HG02678 (cell line): ENCODE measurements around the gene ZZZ3.
"Not testable (repeated sequence)": the region's sequence is repeated elsewhere in the genome, so short reads cannot be mapped to it uniquely, and the experiment has no call there.

Source experiments
- ATAC-seq: cut with Tn5 transposase; IDR thresholded peaks from one replicate; pipeline ENCODE4 v1.9.1; 2021; ENCODE audit warnings: mild to moderate bottlenecking, moderate library complexity; ENCODE audit not compliant: unreplicated experiment

Gene ZZZ3

DNA sequence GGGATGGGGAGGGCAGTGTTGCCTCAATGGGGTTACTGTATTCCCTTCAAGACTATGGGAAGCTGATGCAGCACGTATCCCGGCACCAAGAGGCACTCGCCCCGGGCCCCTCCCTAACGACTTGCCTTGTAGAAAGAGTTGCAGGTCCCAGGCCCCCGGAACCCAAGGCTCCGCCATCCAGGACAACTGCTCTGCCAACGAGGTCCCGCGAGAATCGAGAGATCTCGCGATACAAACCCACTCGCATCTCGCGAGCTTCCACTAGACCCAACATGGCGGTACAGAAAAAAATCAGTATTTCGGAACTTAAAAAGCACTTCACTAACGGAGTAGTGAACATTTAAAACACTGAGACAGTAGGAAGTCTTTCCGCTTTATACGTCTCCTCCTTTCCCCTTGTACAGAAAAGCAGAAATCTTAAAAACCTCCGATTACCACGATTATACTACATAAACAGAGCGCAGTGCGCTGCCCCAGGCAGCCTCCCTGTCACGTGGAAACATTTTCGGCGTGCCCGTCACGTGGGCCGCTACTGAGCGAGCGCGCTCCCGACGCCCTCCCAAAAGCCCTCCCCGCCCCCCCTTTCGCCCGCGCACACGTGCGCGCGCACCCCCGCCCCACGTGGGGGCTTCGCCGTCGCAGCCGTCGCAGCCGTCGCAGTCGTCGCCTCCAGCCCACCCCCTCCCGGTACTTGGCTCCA, at the start of gene ZZZ3:
Gene ZZZ3 (minus strand): TSS at position 199 of the 700 bp plus-strand sequence. CDS start 49,304 bp downstream, outside the sequence.
- peak; percentile 69 for ATAC-seq

DNA sequence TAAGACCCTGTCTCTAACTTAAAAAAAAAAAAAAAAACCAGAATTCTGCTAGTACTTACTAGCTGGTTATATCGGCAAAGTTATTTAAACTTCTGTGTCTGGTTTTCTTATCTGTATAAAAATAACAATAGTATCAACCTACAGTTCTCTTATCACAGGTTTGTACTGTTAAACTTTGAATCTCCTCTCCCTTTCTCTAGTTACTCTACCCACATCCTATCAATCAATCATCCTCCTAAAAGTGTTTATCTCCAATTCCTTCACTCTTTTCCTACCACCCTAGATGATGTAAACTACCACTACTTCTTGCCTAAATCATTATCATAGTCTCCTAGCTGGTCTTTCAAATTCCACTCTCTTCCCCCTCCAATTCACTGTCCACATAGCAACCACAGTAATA, 49.6 kb upstream of the ZZZ3 start:
- no peak for ATAC-seq

DNA sequence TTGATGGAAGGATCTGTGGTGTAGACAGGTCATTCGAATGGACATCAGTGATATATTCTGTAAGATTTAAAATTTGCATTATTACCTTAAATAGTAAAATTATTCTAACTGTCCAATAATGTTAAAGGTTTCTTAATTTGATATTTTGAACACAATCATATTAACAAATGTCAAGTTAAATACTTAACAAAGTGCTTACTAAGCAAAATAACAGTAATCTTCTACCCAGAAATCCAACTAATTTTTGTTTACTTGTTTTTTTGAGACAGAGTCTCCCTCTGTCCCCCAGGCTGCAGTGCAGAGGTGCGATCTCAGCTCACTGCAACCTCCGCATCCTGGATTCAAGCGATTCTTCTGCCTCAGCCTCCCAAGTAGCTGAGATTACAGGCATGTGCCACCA, 43.2 kb upstream of the ZZZ3 start:
- ATAC-seq = no peak

DNA sequence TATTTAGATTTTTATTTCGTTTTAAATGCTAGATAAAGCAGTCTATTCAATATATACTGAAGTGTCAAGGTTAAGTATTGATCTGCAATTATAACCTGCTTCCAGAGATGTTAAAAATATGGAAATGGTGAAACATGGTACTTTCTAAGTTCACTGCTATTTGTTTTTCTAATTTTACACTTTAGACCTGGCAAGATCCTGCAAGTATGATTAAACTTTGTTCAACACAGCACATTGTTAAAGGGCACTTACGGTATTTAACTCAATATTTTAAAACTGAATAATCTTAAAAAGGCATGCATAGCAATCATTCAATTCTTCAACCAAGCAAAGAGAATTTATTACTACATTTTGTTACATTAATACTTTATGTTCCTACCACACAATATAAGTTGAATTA, 35.7 kb upstream of the ZZZ3 start:
- no peak for ATAC-seq

DNA sequence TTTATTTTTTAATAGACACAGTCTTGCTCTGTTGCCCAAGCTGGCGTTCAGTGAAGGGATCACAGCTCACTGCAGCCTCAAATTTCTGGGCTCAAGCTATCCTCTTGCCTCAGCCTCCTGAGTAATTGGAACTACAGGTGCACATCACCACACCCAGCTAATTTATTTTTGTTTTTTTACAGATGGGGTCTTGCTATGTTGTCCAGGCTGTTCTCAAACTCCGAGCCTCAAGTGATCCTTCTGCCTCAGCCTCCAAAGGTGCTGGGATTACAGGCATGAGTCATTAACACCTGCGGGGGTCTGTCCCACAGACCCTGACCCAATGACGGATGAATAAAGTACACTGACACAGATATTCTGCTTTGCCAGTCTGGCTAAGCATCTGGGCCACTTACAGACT, 33.6 kb upstream of the ZZZ3 start:
- ATAC-seq = no peak

DNA sequence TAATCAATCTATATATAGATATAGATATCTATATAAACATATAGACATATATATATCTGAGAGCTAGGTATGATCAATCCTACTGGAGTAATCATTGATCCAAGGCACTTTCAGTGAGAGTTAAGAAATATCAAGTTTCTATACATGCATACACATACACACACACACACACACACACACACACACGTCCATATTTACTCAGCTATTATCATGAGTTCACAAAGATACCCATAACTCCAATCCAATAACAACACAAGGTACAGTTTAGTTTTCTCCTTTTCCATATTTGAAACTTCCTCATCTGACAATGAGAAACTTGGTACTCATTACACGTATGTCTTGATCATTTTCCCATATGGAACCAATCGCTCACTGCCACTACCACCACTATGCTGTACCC, 27.3 kb upstream of the ZZZ3 start:
- no peak for ATAC-seq

DNA sequence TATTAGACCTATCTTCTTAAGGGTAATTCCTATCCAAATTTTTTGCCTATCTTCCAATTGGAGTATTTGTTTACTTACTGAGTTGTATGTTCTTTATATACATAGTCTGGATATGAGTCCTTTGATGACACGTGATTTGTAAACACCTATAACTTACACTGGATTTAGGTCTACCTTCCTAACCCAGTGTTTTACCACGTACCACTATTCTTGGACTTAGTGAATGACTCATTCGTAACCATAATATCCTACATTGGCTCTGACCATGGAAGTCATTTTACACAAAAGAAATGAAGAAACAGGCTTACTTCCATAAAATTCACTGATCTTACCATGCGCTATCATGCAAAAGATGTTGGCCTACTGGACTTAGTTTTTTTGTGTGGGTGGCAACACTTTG, 23.9 kb upstream of the ZZZ3 start:
- no peak for ATAC-seq

DNA sequence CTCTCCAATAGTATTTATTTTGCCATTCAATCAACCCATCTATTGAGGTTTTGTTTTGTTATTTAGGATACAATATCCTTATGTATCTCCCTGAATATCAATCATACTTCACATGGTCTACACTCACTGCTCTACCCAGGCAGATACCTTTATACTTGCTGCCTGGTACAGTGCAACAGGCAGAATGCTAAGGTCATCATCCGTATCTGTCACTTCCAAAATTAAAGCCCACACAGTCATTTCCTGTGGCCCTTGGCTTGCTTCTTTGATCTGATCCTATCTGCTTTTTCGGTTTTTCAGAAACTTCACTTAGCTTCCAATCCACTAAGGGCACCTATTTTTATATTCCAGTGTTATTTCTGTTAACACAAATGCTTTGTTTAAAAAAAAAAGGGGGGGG, 22.3 kb upstream of the ZZZ3 start:
- no peak for ATAC-seq

DNA sequence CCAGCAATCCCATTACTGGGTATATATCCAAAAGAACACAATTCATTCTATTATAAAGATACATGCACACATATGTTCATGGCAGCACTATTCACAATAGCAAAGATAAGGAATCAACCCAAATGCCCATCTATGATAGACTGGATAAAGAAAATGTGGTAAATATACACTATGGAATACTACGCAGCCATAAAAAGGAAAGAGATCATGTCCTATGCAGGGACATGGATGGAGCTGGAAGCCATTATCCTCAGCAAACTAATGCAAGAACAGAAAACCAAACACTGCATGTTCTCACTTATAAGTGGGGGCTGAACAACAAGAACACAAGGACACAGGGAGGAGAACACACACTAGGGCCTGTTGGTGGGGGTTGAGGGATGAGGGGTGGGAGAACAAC, 17.2 kb upstream of the ZZZ3 start:
- not testable (repeated sequence) for ATAC-seq

DNA sequence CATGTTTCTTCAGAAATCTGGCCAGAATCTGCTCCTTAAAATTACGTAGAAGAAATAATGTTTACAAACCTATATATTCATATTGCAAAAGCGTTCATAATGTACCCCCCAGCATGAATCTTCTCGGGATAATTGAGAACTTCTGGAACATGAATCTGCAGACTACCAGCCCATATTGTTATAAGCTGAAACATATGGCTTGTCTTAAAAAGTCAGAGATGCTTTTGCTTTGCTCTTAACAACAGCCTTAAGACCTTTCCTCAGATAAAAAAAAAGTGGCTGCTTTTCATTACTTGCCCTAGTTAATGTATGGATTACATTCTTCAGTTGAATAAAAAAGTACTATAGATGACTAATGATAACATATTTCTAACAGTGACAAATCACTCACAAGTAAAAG, 15.0 kb upstream of the ZZZ3 start:
- no peak for ATAC-seq

DNA sequence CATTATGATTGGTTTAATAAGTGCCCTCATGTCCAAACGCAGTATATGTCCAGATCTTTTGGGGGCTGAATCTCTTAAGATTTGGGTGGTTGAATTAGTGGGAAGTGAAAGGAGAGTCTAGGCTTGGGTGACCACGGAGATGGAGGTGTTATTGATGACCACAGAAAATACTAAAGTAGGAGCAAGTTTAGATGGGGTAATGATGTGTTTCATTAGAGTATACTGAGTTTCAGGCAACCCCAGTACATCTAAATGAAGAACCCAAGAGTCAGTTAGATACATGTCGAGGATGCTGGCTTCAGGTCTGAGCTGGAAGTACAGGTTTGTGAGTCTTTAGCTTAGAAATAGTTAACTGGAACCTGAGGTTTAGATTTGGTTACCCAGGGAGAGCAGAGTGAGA, 6.5 kb upstream of the ZZZ3 start:
- no peak for ATAC-seq

DNA sequence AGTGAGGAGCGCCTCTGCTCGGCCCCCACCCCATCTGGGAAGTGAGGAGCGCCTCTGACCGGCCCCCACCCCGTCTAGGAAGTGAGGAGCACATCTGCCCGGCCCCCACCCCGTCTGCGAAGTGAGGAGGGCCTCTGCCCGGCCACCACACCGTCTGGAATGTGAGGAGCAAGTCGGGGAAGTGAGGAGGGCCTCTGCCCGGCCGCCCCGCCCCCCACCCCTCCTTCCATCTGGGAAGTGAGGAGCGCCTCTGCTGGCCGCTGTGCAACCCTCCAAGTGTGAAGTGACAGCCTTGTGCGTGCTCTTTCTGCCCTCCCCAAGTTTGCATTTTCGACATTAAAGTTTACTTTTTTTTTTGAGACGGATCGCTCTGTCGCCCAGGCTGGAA, 5.1 kb upstream of the ZZZ3 start:
- no peak for ATAC-seq

DNA sequence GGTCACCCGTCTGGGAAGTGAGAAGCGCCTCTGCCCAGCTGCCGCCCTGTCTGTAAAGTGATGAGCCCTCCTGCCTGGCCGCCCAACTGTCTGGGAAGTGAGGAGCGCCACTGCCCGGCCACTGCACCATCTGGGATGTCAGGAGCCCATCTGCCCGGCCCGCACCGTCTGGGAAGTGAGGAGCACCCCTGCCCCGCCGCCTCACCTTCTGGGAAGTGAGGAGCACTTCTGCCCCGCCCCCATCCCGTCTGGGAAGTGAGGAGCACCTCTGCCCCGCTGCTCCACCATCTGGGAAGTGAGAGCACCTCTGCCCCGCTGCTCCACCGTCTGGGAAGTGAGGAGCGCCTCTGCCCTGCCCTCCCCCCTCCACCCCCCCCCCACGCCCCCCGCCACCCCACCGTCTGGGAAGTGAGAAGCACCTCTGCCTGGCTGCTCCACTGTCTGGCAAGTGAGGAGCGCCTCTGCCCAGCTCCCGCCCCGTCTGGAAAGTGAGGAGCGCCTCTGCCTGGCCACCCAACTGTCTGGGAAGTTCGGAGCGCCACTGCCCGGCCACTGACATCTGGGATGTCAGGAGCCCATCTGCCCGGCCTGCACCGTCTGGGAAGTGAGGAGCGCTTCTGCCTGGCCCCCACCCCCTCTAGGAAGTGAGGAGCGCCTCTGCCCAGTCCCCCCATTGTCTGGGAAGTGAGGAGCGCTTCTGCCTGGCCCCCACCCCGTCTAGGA, 4.5 kb upstream of the ZZZ3 start:
- no peak for ATAC-seq

DNA sequence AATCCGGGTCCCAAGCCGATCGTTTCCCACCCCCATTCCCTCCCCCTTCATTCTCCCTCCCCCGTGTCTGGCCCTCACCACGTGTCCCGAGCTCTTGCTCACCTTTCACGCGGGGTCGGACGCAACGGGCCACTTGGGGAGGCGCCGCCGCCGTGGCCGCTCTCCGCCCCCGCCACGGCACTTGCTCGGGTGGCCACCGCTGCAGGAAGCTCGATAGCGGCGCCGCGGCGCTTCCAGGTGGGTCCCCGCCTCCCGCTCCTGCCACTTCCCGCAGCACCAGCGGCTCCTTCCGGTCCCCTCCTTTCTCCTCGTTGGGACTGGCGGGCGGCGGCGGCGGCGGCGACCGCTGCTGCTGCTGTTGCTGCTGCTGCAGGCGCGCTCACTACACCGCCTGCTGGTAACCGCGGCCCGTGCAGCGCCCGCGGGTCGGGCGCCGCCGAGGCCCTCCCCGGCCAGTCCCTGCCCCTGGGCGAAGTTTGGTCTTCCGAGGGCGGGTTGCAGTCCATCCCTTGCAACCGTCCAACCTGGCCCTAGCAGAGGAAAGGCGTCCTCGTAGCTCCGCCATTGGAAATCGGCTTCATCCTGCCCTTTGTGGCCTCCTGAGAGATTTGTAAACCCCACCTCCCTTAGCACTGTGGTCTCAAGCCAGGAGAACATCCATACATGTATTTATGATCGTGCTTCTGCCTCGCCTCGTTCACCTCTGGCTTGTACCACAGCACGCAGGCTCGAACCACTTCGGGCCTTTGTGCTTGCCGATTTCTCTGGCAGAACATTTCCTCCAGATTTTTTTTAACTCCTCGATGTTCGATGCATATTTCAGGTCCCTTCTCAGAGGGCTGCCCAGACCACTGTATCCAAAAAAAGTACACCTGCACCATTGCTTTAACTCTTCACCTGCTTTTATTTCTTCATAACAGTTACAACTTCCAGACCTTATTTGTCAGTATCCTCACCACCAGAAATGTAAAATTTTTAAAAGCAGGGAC, 996 bp upstream of the ZZZ3 start:
- peak; percentile 78 for ATAC-seq

DNA sequence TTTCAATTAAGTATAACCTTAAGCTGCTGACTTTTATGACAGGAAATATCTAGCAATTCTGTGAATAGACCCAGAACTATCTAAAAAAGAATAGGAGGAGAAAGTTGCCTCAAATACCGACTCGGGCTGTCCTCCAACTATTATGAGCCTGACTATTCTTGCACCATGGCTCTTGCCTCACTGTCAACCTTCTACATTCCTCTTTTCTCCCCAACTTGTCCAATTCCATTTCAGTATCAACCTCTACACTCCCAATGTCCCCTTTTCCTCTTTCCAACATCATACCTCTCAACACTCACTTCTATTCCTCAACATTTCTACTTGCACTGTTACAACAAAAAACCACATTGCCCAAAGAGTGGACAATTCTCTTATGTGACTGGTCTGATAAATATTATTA, 2.3 kb downstream of the ZZZ3 start:
- no peak for ATAC-seq

DNA sequence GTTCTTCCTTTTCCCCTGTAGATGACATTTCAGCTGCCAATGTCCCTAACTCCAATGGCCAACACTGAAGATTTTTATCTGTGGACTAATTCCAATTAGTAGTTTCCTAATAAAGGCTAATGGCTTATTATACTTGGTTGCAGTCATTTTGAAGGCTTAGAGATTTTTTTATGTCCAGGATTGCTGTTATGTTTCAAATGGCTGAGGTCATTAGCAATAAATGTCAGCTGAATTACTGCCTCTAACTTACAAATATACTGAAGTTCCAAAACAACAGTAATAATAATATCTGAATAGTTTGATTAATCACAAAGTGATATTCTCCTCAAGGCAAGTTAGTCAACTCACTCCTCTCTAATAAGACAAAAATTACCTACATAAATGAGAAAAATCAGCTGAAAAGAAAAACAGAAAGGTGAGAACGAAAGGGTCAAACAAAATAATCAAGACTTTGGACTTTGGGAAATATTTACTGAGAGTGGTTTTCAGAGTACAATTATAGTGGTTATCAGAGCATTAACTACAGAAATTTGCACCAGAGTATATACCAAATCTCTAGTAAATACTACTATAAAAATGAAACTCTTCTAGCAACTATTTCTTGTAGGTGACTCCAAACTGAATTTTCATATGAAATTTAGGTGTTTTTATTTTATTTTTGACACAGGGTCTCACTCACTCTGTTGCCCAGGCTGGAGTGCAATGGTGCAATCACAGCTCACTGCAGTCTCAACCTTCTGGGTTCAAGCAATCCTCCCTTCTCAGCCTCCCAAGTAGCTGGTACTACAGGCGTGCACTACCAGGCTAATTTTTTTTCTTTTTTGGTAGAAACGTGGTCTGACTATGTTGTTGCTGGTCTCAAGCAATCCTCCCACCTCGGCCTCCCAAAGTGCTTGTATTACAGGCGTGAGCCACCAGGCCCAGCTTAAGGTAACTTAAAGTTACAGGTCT, 3.5 kb downstream of the ZZZ3 start:
- ATAC-seq = no peak

DNA sequence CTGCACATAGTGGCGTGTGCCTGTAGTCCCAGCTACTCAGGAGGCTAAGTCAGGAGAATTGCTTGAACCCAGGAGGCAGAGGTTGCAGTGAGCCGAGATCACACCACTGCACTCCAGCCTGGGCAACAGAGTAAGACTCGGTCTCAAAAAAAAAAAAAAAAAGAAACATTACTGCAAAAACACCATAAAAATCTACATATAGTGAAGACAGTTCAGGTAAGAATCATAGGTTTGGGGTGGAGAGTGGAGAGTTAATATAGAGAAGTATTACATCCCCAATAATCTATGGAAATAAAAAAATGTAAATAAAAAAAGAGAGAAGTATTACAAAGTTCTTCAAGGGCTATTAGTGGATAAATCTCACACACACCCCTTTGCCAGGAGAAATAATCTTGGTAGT, 7.7 kb downstream of the ZZZ3 start:
- not testable (repeated sequence) for ATAC-seq

DNA sequence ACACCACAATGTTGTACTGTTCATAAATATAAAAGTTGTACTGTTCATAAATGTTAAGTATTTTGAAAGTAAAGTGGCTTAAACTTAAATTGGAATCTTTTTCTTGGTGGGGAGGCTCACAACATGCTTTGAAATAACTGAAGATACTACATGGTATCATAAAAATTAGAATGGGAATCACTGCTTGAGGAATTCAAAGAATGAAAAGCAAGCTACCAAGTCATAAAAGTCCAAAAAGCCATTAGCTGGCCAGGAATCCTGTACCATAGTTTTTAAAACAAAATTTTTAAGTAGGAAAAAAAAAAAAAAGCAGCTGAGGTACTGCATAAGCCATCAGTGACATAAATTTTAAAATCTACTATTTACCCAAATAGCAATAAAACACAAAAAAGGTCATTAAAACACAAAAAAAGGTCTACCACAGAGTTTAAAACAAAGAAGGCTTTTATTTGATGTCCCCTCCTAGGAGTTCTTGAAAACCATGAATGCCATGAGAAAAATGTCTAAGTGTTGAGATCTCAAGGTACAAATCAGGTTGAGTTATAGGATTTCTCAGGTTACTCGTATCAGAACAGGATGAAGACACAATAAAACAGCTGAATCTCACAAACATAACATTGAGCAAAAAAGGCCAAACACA, 8.6 kb downstream of the ZZZ3 start:
- no peak for ATAC-seq

DNA sequence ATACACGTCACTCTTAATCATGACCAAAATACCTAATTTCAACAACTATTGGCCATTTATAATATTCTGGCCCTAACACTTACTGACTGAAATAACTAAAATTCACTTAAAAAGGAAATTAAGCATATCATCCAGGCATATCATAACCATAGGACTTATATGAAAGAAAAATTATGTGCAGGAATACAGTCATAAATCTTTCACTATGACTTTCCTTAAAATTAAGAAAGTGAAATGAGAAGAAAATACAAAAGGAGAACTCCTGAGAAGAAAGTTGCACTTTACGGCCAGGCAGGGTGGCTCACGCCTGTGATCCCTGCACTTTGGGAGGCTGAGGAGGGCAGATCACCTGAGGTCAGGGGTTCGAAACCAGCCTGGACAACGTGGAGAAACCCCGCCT, 9.4 kb downstream of the ZZZ3 start:
- ATAC-seq = no peak

DNA sequence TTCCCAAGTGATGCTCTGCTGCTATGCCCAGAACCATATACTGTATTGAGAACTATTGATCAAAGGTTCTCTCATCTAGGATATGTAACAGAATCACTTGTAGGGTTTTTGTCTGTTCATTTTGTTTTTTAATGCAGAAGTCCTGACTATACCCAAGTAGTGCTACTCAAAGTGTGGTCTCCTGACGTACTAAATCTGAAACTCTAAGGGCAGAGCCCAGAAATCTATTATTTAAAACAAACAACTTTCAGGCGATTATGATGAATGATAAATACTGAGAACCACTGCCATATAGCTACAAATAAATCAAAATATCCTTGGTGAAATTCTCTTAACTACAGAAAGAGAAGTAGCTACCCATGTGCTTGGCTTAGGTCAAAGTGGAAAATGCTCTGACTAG, 10.1 kb downstream of the ZZZ3 start:
- ATAC-seq = peak; percentile 42
